ENCODE measurements around the gene TFDP2.
"Not testable (repeated sequence)": the region's sequence is repeated elsewhere in the genome, so short reads cannot be mapped to it uniquely, and the experiment has no call there.

The TFDP2 gene

GRCh38 chr3:141926929-141927328, 222.4 kb downstream of the TFDP2 start:
- Histone ChIP-seq H3K36me3 (ENCODE audit: insufficient read depth, low read length) (peaks cover 17% of the 10 kb centered on the region; the same call in 1 of the 2 replicates), H3K27me3 (ENCODE audit: insufficient read depth, low read length, poor library complexity, severe bottlenecking) (no peaks in the 10 kb centered on the region), H3F3A (ENCODE audit: low read depth) (no peaks in the 10 kb centered on the region), H3K4me2 (ENCODE audit: low read depth, low read length, poor library complexity, severe bottlenecking) (no peak overlapping the region), H3K9ac (ENCODE audit: low read depth, low read length, poor library complexity, severe bottlenecking) (no peak overlapping the region), H3K4me3 (ENCODE audit: low read length, poor library complexity, severe bottlenecking) (no peak overlapping the region), H2AFZ (ENCODE audit: low read length) (no peak overlapping the region), H3K79me2 (ENCODE audit: insufficient read depth, low read length) (no peaks in the 10 kb centered on the region), H3K9me3 (ENCODE audit: insufficient read depth, low read depth, low read length) (no peaks in the 10 kb centered on the region), H3K9me2 (replicated peaks; ENCODE audit: low read depth, low read length) (no peaks in the 10 kb centered on the region), H4K20me1 (ENCODE audit: insufficient read depth, low read length, poor library complexity, severe bottlenecking) (no peaks in the 10 kb centered on the region), H3K4me1 (ENCODE audit: insufficient read depth, low read length, poor library complexity, severe bottlenecking) (no peaks in the 10 kb centered on the region)
- TF ChIP-seq EZH2phosphoT487 (IDR thresholded peaks at IDR 0.05; ENCODE audit: borderline replicate concordance), result no peak
- TF ChIP-seq CTCF (conservative IDR thresholded peaks at IDR 0.05; ENCODE audit: low read length), result no peak

- H3K36me3 ChIP-seq (ENCODE audit: insufficient read depth, low read length), result peaks cover 17% of the 10 kb centered on the region; the same call in 1 of the 2 replicates
- H3K79me2 ChIP-seq (ENCODE audit: insufficient read depth, low read length); H3K9me2 ChIP-seq (replicated peaks; ENCODE audit: low read depth, low read length); H3K4me2 ChIP-seq (ENCODE audit: low read depth, low read length, poor library complexity, severe bottlenecking); H3F3A ChIP-seq (ENCODE audit: low read depth); H3K9ac ChIP-seq (ENCODE audit: low read depth, low read length, poor library complexity, severe bottlenecking); H3K4me3 ChIP-seq (ENCODE audit: low read length, poor library complexity, severe bottlenecking); H4K20me1 ChIP-seq (ENCODE audit: insufficient read depth, low read length, poor library complexity, severe bottlenecking); H2AFZ ChIP-seq (ENCODE audit: low read length); H3K4me1 ChIP-seq (ENCODE audit: insufficient read depth, low read length, poor library complexity, severe bottlenecking); H3K27me3 ChIP-seq (ENCODE audit: insufficient read depth, low read length, poor library complexity, severe bottlenecking); H3K9me3 ChIP-seq (ENCODE audit: insufficient read depth, low read depth, low read length): not testable (repeated sequence)
These were observed 223.7 kb downstream of the TFDP2 start for GRCh38 chr3:141925677-141926076.

- no peak overlapping the region for H3K4me3 ChIP-seq (ENCODE audit: low read length, poor library complexity, severe bottlenecking)
- H3K27me3 ChIP-seq (ENCODE audit: insufficient read depth, low read length, poor library complexity, severe bottlenecking), result no peaks in the 10 kb centered on the region
- H4K20me1 ChIP-seq (ENCODE audit: insufficient read depth, low read length, poor library complexity, severe bottlenecking), result no peaks in the 10 kb centered on the region
- no peak for TF ChIP-seq EZH2phosphoT487 (IDR thresholded peaks at IDR 0.05; ENCODE audit: borderline replicate concordance)
- TF ChIP-seq CTCF (conservative IDR thresholded peaks at IDR 0.05; ENCODE audit: low read length), result no peak
- H3K4me2 ChIP-seq (ENCODE audit: low read depth, low read length, poor library complexity, severe bottlenecking), result no peak overlapping the region
- H3F3A ChIP-seq (ENCODE audit: low read depth), result no peaks in the 10 kb centered on the region
- no peaks in the 10 kb centered on the region for H3K4me1 ChIP-seq (ENCODE audit: insufficient read depth, low read length, poor library complexity, severe bottlenecking)
- H3K79me2 ChIP-seq (ENCODE audit: insufficient read depth, low read length), result no peaks in the 10 kb centered on the region
- H3K9me3 ChIP-seq (ENCODE audit: insufficient read depth, low read depth, low read length), result no peaks in the 10 kb centered on the region
- H2AFZ ChIP-seq (ENCODE audit: low read length), result no peak overlapping the region
- peaks cover 40% of the 10 kb centered on the region; the same call in 1 of the 2 replicates for H3K36me3 ChIP-seq (ENCODE audit: insufficient read depth, low read length)
- H3K9me2 ChIP-seq (replicated peaks; ENCODE audit: low read depth, low read length), result no peaks in the 10 kb centered on the region
- no peak overlapping the region for H3K9ac ChIP-seq (ENCODE audit: low read depth, low read length, poor library complexity, severe bottlenecking)
These were observed 228.0 kb downstream of the TFDP2 start for GRCh38 chr3:141921316-141921715.

GRCh38 chr3:141920701-141921100, 228.6 kb downstream of the TFDP2 start:
- H2AFZ ChIP-seq (ENCODE audit: low read length), result no peak overlapping the region
- H3K4me1 ChIP-seq (ENCODE audit: insufficient read depth, low read length, poor library complexity, severe bottlenecking), result no peaks in the 10 kb centered on the region
- H3K36me3 ChIP-seq (ENCODE audit: insufficient read depth, low read length), result peaks cover 42% of the 10 kb centered on the region; the same call in 1 of the 2 replicates
- no peaks in the 10 kb centered on the region for H3K79me2 ChIP-seq (ENCODE audit: insufficient read depth, low read length)
- H4K20me1 ChIP-seq (ENCODE audit: insufficient read depth, low read length, poor library complexity, severe bottlenecking), result no peaks in the 10 kb centered on the region
- no peak for TF ChIP-seq EZH2phosphoT487 (IDR thresholded peaks at IDR 0.05; ENCODE audit: borderline replicate concordance)
- no peaks in the 10 kb centered on the region for H3K27me3 ChIP-seq (ENCODE audit: insufficient read depth, low read length, poor library complexity, severe bottlenecking)
- no peaks in the 10 kb centered on the region for H3K9me3 ChIP-seq (ENCODE audit: insufficient read depth, low read depth, low read length)
- no peaks in the 10 kb centered on the region for H3K9me2 ChIP-seq (replicated peaks; ENCODE audit: low read depth, low read length)
- H3K4me3 ChIP-seq (ENCODE audit: low read length, poor library complexity, severe bottlenecking), result no peak overlapping the region
- no peak overlapping the region for H3K4me2 ChIP-seq (ENCODE audit: low read depth, low read length, poor library complexity, severe bottlenecking)
- H3F3A ChIP-seq (ENCODE audit: low read depth), result no peaks in the 10 kb centered on the region
- no peak overlapping the region for H3K9ac ChIP-seq (ENCODE audit: low read depth, low read length, poor library complexity, severe bottlenecking)

All from Loucy (cell line).